ENCODE results near the gene SOX14.

Gene SOX14

DNA sequence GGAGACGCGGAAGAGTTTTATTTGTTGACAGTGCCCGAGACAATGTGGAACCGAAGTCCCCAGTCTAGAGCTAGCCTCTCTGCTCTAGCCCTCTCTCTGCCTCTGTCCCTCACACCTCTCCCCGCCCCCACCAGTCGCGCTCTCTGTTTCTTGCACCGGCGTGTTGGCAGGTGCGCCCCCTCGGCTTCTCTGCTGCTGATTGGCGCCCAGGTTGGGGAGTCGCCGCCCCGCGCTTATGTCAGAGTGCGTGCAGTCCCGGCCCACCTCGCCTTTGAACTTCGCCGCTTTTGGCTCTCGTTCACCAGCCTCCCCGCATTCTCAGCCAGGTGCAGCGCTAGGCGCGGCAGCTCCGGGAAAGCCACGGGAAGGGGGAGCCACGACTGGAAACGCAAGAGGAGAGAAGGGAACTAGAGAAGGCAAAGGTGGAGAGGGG is at the start of gene SOX14:
SOX14 (plus strand) TSS at position 315 of the 433 bp plus-strand sequence. CDS start 470 bp downstream, outside the sequence.
- no peak for DNase-seq (ENCODE audit: low read depth)

DNA sequence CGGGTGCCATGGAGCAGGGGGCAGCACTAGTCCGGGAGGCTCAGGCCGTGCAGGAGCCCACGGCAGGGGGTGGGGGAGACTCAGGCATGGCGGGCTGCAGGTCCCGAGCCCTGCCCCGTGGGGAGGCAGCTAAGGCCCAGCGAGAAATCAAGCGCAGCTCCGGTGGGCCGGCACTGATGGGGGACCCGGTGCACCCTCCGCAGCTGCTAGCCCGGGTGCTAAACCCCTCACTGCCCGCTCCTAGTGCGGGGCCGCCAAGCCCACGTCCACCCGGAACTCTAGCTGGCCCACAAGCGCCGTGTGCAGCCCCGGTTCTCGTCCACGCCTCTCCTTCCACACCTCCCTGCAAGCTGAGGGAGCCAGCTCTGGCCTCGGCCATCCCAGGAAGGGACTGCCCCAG is 49.6 kb upstream of the SOX14 start:
- no peak for DNase-seq (ENCODE audit: low read depth)

DNA sequence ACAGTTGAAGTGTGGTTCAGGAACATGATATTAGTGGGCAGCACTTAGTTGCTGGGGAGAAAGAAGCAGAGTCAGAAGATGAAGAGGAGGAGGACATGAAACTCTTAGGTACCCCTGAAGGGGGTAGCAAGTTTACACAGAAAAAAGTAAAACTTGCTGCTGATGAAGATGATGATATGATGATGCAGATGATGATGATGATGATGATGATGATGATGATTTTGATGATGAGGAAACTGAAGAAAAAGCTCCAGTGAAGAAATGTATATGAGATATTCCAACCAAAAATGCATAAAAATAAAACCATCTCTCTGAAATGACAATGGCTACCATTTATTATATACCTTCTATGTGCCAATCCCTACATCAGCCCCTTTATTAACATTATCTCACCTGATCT is 39.9 kb upstream of the SOX14 start:
- DNase-seq (ENCODE audit: low read depth): no peak

DNA sequence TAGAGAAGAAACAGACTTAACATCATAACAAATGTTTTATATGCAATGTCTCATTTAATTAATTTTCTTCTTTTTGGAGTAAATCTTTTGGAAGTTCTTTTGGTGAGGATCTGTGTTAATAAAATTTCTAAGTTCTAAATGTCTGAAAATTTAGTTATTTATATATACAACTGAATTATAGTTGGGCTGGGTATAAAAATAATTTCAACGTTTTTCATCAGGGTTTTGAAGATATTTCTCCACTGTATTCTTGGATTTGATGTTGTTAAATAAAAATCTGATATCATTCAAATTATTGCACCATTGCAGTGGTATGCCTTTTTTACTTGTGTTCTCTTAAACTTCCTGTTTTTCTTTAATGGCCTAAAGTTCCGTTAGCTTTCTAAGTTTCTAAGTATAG is 26.9 kb upstream of the SOX14 start:
- no peak for DNase-seq (ENCODE audit: low read depth)

- no peak for DNase-seq (ENCODE audit: low read depth)
These were observed 25.4 kb upstream of the SOX14 start for GRCh38 chr3:137738710-137739109.

DNA sequence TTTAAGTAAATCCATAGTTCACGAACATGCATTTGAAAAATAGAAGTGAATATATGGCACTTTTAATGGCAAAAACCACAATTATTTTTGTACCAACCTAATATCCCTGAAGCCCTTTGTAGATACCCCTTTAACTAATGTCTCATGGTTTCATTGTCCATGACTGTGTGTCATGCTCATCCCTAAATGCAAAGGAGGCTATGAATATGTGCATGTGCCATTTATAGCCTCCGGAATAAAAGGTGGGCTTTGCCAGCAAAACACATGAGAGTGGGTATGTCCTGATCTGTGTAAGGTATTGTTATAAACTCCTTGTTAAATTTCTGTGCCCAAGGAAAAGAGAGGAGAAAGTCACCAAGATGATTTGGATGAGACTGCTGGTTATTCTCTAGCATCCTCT is 20.5 kb upstream of the SOX14 start:
- DNase-seq (ENCODE audit: low read depth): no peak

DNA sequence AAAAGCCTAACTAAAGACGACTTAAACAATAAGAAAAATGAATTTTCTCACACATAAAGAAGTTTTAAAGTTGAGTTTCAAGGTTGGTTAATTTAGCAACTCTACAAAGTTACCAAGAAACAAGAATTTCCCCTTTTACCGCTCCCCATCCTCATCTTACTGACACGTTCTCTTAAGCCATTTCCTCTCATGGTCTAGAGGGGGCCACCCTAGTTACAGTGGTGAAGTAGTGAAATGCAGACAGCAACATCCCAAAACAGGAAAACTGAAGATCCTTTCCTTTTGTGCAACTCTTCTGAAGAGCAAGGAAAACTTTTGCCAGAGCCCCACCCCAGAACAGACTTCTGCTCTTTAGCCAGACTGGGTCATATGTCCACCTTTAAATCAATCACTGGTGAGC is 17.3 kb upstream of the SOX14 start:
- no peak for DNase-seq (ENCODE audit: low read depth)

GRCh38 chr3:137759505-137759904 is 4.6 kb upstream of the SOX14 start:
- no peak for DNase-seq (ENCODE audit: low read depth)

DNA sequence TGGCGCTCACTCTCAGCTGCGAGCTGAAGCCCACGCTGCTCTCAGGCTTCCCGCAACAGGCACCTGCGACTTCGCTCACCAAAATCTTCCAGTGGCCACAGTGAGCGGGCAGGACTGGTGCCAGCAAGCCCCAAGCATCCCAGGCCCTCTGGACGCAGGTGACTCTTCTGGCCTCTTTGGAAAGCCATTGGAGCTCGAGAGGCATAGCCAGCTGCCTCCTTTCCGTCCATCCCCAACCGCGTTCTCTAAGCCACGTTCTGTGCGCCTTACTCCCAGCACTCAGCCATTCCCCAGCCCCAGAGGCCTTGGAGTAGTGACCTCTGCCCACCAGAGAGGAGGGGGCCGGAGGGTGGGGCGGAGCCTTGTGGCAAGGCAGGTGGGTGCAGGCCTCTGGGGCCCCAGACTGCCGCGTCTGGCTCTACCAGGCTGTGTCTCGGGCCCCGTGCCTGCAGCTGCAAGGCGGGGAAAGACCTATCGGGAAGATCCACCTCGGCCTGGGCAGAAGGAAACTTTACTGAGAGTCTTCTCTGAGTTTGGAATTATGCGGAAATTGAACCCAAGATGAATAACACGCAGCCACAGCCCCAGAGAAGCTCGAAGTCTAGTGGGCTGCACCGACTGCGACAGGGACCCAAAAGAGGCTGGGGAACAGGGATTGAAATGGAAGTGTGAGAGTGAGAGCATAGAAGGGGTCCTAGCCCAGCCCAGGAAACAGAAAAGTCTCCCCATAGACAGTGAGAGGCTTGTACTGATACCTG is 3.6 kb upstream of the SOX14 start:
- DNase-seq (ENCODE audit: low read depth): no peak

- no peak for DNase-seq (ENCODE audit: low read depth)
These were observed 3.0 kb upstream of the SOX14 start for GRCh38 chr3:137761099-137761562.

- no peak for DNase-seq (ENCODE audit: low read depth)
These were observed 2.3 kb upstream of the SOX14 start for GRCh38 chr3:137761563-137762503.

DNA sequence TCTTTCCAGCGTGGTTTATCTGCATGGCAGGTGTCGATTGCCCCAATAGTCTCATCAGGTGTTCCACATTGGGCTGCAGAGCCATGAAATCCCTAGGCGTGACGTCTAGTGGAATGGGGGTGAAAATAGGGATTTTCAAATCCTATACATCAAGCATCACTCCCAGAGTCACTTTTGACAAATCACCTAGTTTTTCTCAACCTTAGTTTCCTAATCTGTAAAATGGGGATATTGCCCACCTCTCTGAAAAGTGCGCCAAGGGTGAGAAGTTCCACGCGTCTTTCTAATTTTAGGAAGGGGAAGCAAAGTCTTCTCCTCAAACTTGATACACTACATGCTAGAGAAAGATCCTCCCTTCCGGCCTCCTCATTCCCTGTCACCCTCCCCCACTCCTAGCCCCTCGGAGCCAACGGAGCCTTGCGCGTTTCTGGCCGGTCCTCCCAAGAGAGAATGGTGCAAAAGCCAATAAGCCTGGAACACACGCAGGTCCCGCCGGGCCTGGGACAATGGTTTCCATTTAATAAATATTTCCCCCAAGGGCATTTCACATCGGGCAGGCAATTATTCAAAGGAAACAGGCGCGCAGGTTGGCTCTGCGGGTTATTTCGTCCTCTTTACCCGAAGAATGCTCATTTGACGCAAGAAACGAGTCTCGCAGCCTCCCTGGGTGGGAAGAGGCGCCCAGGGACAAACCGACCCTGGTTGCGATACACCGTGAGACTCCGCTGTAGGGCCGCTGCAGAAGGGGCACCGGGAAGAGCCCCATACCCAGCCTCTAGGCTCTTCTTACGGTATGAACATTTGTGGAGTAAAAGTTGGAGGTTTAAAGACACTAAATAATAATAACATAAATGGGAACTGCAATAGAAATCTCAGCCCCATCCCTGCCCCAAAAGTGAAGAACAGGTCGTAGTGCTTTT is 1.2 kb upstream of the SOX14 start:
- DNase-seq (ENCODE audit: low read depth): no peak

DNA sequence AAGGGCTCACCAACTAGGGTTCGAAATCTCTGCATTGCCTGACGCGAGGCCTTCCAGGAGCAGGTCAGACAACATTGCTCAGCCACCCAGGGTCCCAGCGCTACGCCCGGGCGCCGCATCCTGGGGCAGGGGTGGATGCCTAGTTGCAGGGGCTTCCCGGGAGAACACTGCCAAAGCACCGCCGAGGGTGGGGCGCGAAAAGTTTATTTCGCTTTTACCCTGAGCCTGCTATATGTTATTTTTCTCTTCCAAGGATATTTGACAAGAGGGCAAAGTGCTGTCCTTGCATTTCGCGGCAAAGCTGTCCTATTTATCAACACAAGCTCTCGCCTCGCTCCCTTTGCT is 549 bp upstream of the SOX14 start:
- no peak for DNase-seq (ENCODE audit: low read depth)

GRCh38 chr3:137764563-137765309 is 621 bp downstream of the SOX14 start:
- no peak for DNase-seq (ENCODE audit: low read depth)

DNA sequence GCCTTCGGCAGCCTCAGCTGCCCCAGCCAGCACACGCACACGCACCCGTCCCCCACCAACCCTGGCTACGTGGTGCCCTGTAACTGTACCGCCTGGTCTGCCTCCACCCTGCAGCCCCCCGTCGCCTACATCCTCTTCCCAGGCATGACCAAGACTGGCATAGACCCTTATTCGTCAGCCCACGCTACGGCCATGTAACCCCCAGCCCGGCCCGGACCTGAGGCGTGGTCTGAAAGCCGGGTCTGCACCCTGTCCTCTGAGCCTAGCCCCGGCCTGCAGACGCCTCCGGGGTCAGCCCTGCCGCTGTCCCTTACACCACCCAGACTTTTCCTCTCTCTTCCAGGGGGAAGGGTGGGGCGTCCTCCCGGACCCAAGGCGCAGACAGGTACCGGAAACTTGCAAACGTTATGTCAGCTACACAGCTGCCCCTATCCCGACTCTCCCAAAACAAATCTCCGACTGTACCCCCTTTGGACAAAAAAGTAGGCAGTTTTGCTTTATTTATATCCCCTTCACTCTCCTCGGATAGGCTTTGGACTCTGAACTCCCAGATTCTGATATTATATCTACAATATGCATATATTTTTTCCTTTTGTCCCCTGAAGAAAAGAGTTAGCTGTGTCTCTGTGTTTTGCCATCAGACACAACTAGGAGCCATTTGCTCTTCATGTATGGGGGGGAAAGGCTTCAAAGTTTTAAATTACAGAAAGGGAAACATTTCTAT is 1.4 kb downstream of the SOX14 start:
- DNase-seq (ENCODE audit: low read depth): no peak

GRCh38 chr3:137766041-137766875 is 2.1 kb downstream of the SOX14 start:
- DNase-seq (ENCODE audit: low read depth): no peak

DNA sequence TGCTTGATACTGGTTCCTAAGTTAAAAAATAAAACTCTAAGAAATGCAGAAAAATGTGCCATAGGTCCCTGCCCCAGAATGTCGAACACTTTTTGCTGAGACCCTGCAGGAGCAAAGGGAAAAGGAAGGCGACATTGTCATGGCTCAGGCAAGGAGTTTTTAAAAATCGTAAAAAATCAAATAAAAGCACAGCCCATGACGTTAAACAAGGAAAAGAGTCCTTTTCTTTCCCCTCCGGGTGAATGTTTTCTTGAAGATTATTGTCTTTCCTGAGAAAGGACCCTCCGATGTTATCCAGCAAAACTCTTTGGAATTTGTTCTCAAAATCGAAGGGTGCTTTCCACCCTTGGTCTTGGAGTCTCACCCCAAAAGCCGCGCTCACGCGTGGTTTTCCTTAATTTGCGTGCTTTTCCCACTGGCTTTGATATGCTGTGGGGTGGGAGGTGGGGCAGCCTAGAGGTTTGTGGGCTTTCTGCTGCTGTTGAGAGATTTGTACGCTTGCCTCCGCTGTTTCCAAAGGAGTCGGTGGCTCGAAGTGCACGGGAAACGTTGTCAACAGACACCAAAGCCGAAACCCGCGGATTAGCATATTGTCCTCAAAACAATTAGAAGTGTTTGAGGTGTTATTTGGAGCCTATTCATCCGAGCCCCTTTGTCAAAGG is 2.9 kb downstream of the SOX14 start:
- DNase-seq (ENCODE audit: low read depth): no peak

- DNase-seq (ENCODE audit: low read depth): no peak
These were observed 3.6 kb downstream of the SOX14 start for GRCh38 chr3:137767538-137768360.

All from EH (cell line).